Activated naive CD4-positive, alpha-beta T cell treated with anti-CD3 and anti-CD28 coated beads, Interleukin-2, amount 10 ng/mL, durations not matched to agents 5 hours and 36 hours (primary cell): ENCODE measurements around the gene LNP1. TPM values are rescaled to one million over a fixed set of nuclear protein-coding genes. Genes with fewer than 3 reads are reported as not detected.

Source experiments
- total RNA-seq, 2 experiments: library from RNA; stranded (reverse); gene quantifications; one replicate each; pipeline ENCODE4 v1.2.3, GENCODE V29; 2021

LNP1 gene
- total RNA-seq: 1 to 10 TPM; 1.1 to 1.2 TPM

GRCh38 chr3:100400780-100401673 is at the start of gene LNP1, which contains the start of gene TOMM70:
LNP1 (plus strand) TSS chr3:100401539; CDS start chr3:100429730, 28,191 bp downstream.
TOMM70 (minus strand) TSS chr3:100401089; CDS start chr3:100400949, 140 bp downstream.

GRCh38 chr3:100492059-100493006 is 91.0 kb downstream of the LNP1 start, which contains the start of gene TMEM45A:
TMEM45A (plus strand) TSS chr3:100492619; CDS start chr3:100555212, 62,593 bp downstream.

Other genes starting within 250 kb of the LNP1 start
- gene TBC1D23, start 140.5 kb upstream of the LNP1 start, total RNA-seq: 10 to 100 TPM; 28.8 to 31.2 TPM
- gene NIT2, start 66.8 kb upstream of the LNP1 start, total RNA-seq: 10 to 100 TPM; 50.7 to 52.2 TPM
- gene TOMM70, start 450 bp upstream of the LNP1 start, total RNA-seq: 10 to 100 TPM; 36.3 to 37.6 TPM
- under 1 TPM; 0.19 to 0.45 TPM for gene TMEM45A, start 91.1 kb downstream of the LNP1 start, total RNA-seq
- not detected for gene ADGRG7, start 208.1 kb downstream of the LNP1 start, total RNA-seq